Measurements from ENCODE around the gene SMARCC1. TPM values are rescaled to one million over a fixed set of nuclear protein-coding genes. Genes with fewer than 3 reads are reported as not detected.

SMARCC1 gene
- total and polyA plus RNA-seq, 2 of the 4 experiments (the other 2 are of a cell fraction), result 18.6 to 39.6 TPM

DNA sequence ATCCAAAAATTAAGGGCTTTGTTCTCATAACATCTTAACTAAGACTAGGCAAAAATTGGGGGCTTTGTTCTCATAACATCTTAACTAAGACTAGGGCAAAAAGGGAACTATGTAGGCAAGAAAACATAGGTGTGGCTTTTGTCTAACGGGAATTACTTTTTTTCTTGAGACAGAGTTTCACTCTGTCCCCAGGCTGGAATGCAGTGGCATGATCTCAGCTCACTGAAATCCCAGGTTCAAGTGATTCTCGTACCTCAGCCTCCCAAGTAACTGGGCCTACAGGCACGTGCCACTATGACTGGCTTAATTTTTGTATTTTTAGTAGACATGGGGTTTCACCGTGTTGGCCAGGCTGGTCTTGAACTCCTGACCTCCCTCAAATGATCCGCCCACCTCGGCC is 153.3 kb downstream of the SMARCC1 start:
- no TSS peak for BruUV-seq (replicated peaks)
- intact Hi-C loops (cut with micrococcal nuclease), result no loop called here
- CTCF ChIA-PET, result no interaction called here

More for the DNA sequence above, 153.3 kb downstream of the SMARCC1 start:
- Histone ChIP-seq H2BK5ac (ENCODE audit: low read depth, low read length, poor library complexity, severe bottlenecking) (no peak overlapping the region), H3K9me1 (ENCODE audit: insufficient read depth, low read length) (0 out of 2 replicates have a peak, but pooled peaks cover 4% of the 10 kb centered on the region), H3K56ac (ENCODE audit: extremely low read depth, insufficient read depth, low read length) (no peak overlapping the region), H4K5ac (ENCODE audit: low read depth, low read length) (no peak overlapping the region), H3K9ac (ENCODE audit: low read depth, low read length) (no peak overlapping the region), H3K9me3 (ENCODE audit: control insufficient read depth, insufficient read depth, low read length) (no peaks in the 10 kb centered on the region), H4K20me1 (ENCODE audit: insufficient read depth, low read length) (no peaks in the 10 kb centered on the region; the same call in 1 of the 2 replicates), H3K27me3 (ENCODE audit: control insufficient read depth, insufficient read depth, low read length) (no peaks in the 10 kb centered on the region), H2AFZ (replicated peaks; ENCODE audit: low read length, poor library complexity) (no peak overlapping the region), H3K18ac (ENCODE audit: low read depth, low read length) (no peak overlapping the region), H3K4me2 (ENCODE audit: low read depth, low read length) (no peak overlapping the region), H3K4me3 (ENCODE audit: insufficient read depth, low read depth, low read length) (no peak overlapping the region), H3K79me1 (ENCODE audit: low read depth in 1 of 2, low read length in 2 of 2) (peaks cover 5 to 8% of the 10 kb centered on the region in 2 experiments; a peak in 2 of 4 replicates), H4K8ac (ENCODE audit: low read depth in 2 of 2, low read length in 2 of 2) (no peak overlapping the region), H3K27ac (ENCODE audit: insufficient read depth, low read length) (no peak overlapping the region), H2BK120ac (ENCODE audit: low read depth, low read length) (no peak overlapping the region), H4K91ac (ENCODE audit: insufficient read depth, low read depth, low read length) (no peak overlapping the region), H3K14ac (replicated peaks; ENCODE audit: low read depth, low read length) (no peak overlapping the region), H2BK15ac (ENCODE audit: low read depth, low read length) (no peak overlapping the region), H3K23ac (ENCODE audit: low read depth, low read length) (no peak overlapping the region), H3K36me3 (ENCODE audit: control insufficient read depth, insufficient read depth, low read length) (peaks cover 38% of the 10 kb centered on the region), H2AK9ac (replicated peaks; ENCODE audit: low read depth, low read length, poor library complexity) (no peak overlapping the region), H3K4ac (ENCODE audit: low read depth, low read length) (no peak overlapping the region), H3K4me1 (ENCODE audit: control insufficient read depth, insufficient read depth, low read length) (no peaks in the 10 kb centered on the region), H2BK20ac (ENCODE audit: low read depth, low read length) (no peak overlapping the region), H2AK5ac (ENCODE audit: low read depth, low read length) (no peak overlapping the region)
- in situ Hi-C loops (cut with MboI; ENCODE audit: low sequenced_read_pairs) (no loop called here), dilution Hi-C loops (cut with HindIII; ENCODE audit: low sequenced_read_pairs, unreplicated experiment) (no loop called here)
- POLR2A ChIA-PET (ENCODE audit: unreplicated experiment), result no interaction called here
- DNase-seq (no peak), ATAC-seq (ENCODE audit: low read depth) (no peak)
- no CpG with 5 or more reads among the region's 6 CpGs for WGBS, 2 experiments (ENCODE audit: extremely low coverage in 2 of 2, insufficient read length in 1 of 2)
- TF ChIP-seq RFX5 (IDR thresholded peaks at IDR 0.05; ENCODE audit: low read depth, low read length) (no peak), RCOR1 (IDR thresholded peaks at IDR 0.05; ENCODE audit: insufficient replicate concordance, low read length) (no peak), POLR2A (IDR thresholded peaks at IDR 0.05; ENCODE audit: low read depth, low read length) (no peak), MXI1 (IDR thresholded peaks at IDR 0.05; ENCODE audit: borderline replicate concordance, low read depth, low read length) (no peak), FOS (IDR thresholded peaks at IDR 0.05; ENCODE audit: low read depth, low read length) (no peak), NFE2L2 (IDR thresholded peaks at IDR 0.05; ENCODE audit: low read depth, low read length) (no peak), RAD21 (IDR thresholded peaks at IDR 0.05; ENCODE audit: low read length) (no peak), SMC3 (IDR thresholded peaks at IDR 0.05; ENCODE audit: low read depth, low read length) (no peak), MAFK (IDR thresholded peaks at IDR 0.05; ENCODE audit: low read depth, low read length) (no peak)
- TF ChIP-seq, protein P1, sequence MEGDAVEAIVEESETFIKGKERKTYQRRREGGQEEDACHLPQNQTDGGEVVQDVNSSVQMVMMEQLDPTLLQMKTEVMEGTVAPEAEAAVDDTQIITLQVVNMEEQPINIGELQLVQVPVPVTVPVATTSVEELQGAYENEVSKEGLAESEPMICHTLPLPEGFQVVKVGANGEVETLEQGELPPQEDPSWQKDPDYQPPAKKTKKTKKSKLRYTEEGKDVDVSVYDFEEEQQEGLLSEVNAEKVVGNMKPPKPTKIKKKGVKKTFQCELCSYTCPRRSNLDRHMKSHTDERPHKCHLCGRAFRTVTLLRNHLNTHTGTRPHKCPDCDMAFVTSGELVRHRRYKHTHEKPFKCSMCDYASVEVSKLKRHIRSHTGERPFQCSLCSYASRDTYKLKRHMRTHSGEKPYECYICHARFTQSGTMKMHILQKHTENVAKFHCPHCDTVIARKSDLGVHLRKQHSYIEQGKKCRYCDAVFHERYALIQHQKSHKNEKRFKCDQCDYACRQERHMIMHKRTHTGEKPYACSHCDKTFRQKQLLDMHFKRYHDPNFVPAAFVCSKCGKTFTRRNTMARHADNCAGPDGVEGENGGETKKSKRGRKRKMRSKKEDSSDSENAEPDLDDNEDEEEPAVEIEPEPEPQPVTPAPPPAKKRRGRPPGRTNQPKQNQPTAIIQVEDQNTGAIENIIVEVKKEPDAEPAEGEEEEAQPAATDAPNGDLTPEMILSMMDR (conservative IDR thresholded peaks at IDR 0.05; ENCODE audit: low read depth, low read length), result no peak
- TF ChIP-seq, protein P2, sequence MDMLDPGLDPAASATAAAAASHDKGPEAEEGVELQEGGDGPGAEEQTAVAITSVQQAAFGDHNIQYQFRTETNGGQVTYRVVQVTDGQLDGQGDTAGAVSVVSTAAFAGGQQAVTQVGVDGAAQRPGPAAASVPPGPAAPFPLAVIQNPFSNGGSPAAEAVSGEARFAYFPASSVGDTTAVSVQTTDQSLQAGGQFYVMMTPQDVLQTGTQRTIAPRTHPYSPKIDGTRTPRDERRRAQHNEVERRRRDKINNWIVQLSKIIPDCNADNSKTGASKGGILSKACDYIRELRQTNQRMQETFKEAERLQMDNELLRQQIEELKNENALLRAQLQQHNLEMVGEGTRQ (IDR thresholded peaks at IDR 0.05; ENCODE audit: low read depth, low read length), result no peak
- TF ChIP-seq, protein P3, sequence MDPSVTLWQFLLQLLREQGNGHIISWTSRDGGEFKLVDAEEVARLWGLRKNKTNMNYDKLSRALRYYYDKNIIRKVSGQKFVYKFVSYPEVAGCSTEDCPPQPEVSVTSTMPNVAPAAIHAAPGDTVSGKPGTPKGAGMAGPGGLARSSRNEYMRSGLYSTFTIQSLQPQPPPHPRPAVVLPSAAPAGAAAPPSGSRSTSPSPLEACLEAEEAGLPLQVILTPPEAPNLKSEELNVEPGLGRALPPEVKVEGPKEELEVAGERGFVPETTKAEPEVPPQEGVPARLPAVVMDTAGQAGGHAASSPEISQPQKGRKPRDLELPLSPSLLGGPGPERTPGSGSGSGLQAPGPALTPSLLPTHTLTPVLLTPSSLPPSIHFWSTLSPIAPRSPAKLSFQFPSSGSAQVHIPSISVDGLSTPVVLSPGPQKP (IDR thresholded peaks at IDR 0.05; ENCODE audit: borderline replicate concordance, low read depth, low read length), result no peak
